HG03103 (cell line): ENCODE results near the gene GOLGA6L7.
"Not testable (repeated sequence)": the region's sequence is repeated elsewhere in the genome, so short reads cannot be mapped to it uniquely, and the experiment has no call there.

ENCODE experiments used
- ATAC-seq: cut with Tn5 transposase; IDR thresholded peaks from one replicate; pipeline ENCODE4 v1.9.1; 2021; ENCODE audit warnings: low read depth; ENCODE audit not compliant: unreplicated experiment

GOLGA6L7 gene

DNA sequence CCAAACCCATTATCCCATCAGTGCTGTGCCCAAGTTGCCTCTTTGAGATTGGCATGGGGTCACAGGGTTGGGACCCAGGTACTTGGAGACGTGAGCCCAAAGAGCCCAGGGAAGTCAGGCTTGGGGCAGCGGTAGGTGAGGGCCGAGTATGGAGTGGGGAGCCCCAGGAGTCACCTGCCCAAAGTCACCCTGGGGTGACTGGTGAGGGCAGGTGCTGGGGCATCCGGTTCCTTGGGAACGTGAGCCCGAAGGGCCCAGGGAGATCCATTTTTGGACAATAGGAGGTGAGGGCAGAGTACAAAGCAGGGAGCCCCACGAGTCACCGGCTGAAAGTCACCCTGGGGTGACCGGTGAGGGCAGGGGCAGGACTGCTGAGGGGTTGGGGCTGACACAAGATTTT lies 485 bp downstream of the GOLGA6L7 start:
- not testable (repeated sequence) for ATAC-seq

DNA sequence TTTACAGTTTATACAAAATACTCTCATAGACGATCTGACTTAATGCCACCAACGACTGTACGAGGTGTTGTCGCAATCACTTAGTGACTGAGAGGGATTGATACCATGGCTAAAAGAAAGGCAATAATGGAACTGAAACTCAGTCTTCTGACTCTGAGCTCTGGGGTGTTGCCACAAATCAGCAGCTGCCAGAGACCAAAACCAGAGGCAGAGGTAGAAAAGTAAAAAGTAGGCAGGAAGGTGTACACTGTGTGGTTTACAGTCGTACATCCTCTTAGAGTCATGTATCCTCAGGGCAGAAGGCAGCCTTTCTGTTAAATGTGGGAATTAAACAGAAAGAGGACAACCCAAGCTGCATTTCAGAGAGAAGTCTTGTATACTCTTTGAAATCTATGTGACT lies 1.2 kb downstream of the GOLGA6L7 start:
- not testable (repeated sequence) for ATAC-seq

DNA sequence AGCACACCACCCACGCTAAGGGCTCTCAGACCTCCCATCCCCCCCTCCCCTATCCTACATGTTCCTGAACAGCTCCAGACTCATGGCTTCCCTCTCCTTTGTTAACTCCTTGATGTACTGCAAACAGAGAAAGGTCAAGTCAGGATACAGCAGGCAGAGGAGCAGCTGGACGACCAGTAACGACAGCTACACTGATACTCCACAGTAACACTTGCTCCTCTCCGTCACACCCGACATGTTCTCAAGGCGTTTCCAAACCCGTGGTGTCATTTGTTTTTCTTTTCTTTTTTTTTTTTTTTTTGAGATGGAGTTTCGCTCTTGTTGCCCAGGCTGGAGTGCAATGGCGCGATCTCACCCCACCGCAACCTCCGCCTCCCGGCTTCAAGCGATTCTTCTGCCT lies 4.3 kb downstream of the GOLGA6L7 start:
- ATAC-seq, result not testable (repeated sequence)

DNA sequence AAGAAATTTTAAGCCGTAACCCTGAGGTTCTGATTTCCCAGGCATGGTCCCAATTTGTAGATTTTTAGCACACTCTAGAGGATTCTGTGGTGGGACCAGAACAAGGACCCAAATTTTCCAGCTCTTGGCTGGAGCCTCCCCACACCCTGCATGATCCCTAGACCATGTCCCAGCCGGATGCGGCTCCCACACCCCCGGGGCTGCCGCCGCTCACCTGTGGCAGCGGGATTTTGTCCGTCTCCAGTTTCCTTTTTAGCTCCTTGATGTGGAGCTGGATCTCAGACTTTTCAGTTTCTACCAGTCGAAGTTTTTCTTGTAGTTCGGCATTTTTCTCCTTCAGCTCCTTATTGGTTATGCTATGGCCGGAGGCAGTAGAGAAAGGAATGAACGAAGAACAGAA lies 4.9 kb downstream of the GOLGA6L7 start:
- ATAC-seq, result not testable (repeated sequence)

DNA sequence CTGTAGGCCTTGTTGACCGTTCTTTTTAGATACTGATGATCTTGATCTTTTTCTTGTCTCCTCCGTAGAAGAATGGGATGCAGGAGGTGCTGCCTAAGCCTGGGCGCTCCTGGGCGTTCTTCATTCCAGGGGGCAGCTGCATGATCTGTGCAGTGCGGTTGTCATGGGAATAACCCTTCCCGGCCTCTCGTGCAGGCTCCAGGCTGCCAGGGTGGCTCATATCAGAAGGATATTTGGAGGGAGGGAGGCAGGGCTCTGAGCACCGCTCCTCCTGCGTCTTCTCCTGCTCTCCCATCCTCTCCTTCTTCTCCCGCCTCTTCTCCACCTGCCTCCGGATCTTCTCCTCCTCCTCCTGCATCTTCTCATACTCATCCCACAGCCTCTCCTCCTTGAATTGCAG lies 6.2 kb downstream of the GOLGA6L7 start:
- not testable (repeated sequence) for ATAC-seq

DNA sequence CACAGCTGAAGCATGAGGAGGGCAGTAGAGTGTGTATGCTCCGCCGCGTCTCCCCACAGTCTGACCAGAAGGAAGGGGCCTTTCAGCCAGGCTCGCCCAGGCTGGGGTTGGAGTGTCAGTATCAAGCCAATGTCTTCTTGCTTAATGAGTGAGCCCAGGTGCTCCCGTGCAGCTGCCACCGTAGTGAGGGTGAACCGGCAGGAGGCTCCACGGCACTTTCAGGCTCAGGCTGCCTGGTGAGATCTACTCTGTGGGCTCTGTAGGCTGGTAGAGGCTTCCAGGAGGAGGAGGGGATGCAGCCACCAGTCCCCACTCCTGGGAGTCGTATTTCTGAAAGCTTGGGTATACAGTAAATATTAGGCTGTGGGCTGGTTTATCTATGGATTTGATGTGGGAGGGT lies 8.2 kb downstream of the GOLGA6L7 start:
- not testable (repeated sequence) for ATAC-seq

DNA sequence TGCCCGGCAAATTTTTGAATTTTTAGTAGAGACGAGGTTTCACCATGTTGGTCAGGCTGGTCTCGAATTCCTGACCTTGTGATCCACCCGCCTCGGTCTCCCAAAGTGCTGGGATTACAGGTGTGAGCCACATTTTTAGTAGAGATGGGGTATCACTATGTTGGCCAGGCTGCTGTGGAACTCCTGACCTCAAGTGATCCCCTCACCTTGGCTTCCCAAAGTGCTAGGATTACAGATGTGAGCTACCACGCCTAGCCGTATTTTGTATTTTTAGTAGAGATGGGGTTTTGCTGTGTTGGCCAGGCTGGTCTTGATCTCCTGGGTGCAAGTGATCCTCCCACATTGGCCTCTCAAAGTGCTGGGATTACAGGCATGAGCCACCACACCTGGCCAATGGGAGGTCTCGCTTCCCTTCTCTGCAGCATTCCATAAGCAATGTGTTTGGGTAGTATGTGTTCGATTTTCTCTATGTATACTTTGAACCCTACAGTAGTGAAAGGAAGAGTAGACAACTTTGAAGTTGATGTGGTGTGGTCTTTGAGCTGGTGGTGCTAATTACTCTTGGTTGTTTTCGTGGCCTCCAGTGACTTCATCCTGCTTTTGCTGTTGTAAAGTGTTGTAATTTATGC lies 13.4 kb downstream of the GOLGA6L7 start:
- ATAC-seq, result not testable (repeated sequence)

DNA sequence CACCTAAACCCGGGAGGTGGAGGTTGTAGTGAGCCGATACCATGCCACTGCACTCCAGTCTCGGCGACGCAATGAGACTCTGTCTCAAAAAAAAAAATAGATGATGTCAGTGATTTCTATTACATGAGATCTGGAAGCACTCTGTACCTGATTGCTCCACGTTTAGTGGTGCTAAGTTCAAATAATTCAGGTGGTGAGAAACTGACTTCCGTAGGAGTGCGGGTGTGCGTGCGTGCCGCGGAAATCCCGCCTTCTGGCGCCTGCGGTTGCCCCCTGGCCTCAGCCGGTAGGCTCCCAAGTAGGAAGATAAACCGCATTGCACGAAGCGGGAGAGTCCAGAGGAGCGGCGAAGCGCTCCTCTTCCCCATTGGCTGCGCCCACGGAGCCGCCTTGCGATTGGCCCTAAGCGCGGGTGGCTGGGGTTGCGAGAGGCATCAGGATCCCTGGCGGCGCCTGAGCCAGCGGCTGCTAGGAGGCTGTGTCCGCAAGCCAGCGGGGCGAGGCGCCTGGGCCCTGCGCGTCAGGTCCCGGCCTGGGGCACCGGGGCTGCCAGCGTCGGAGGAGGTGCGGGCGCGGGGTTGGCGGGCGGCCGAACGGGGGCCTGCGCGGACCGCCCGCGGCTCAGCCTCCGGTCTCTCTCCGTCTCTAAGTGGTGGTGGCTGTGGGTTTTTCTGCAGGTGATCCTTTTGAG lies 16.4 kb downstream of the GOLGA6L7 start:
- not testable (repeated sequence) for ATAC-seq

DNA sequence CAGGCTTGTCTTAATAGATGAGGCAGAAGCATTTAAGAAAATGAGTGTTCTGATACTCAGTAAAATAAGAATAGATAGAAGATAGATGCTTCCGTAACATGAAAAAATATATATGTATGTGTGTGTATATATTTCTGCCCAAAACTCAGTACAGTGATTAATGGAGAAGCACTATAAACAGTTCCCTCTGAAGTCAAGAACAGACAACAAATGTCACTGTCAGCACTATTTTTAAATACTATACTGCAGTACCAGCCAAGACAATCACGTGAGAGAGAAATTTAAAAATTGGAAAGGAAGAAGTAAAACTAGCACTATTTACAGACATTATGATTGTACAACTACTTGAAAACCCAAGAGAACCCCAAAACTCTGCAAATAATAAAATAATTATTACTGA lies 27.0 kb downstream of the GOLGA6L7 start:
- ATAC-seq, result not testable (repeated sequence)

DNA sequence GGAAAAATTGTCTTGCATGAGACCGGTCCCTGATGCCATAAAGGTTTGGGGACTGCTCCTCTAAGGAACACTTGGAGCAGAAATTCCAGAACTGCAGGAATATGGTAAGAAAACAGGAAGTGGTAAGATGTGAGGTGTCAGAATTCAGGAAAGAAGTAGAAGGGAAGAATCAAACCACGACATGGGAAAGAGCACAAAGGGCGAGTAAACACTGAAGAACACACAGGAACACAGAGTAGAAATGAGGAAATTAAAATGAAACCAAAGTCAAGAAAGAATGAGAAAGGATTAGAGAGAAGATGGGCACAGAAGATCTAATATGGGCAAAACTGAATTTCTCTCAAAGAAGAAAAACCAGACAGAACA lies 28.5 kb downstream of the GOLGA6L7 start:
- not testable (repeated sequence) for ATAC-seq

DNA sequence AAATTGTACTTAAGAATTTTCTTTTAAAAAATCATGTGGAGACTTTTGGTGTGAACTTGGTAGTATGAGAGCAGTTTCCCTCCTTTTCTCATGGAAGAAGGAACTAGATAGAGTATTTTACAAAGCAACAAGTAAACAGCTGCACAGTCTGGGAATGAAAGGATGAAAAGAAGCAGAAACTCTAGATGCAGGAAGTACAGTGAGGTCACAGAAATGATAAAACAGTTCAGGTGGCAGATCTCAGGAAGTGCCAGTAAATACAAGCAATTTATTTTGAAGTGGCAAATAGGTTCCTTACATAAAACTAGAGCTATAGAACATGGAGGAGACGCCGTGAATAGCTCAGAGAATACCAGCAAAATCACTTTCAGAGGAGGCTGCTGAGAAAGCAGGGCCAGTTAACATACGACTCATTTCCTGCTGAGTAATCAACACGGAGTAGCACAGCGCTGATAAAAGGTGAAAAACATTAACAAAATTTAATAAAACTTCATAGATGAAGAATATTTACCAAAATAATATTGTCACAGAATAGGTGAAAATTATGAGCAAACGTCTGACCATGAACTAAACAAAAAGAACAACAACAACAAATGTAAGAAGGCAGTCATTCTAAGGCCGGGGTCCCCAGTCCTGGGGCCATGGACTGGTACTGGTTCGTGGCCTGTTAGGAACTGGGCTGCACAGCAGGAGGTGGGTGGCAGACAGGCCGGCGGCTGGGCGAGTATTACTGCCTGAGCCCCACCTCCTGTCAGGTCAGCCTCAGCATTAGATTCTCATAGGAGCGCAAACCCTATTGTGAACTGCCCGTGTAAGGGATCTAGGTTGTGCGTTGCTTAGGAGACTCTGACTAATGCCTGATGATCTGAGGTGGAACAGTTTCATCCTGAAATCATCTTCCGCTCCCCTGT lies 29.2 kb downstream of the GOLGA6L7 start:
- ATAC-seq, result not testable (repeated sequence)

DNA sequence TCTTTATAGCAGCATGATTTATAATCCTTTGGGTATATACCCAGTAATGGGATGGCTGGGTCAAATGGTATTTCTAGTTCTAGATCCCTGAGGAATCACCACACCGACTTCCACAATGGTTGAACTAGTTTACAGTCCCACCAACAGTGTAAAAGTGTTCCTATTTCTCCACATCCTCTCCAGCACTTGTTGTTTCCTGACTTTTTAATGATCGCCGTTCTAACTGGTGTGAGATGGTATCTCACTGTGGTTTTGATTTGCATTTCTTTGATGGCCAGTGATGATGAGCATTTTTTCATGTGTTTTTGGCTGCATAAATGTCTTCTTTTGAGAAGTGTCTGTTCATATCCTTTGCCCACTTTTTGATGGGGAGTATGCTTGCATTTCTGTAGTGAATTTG lies 30.3 kb downstream of the GOLGA6L7 start:
- ATAC-seq, result not testable (repeated sequence)

DNA sequence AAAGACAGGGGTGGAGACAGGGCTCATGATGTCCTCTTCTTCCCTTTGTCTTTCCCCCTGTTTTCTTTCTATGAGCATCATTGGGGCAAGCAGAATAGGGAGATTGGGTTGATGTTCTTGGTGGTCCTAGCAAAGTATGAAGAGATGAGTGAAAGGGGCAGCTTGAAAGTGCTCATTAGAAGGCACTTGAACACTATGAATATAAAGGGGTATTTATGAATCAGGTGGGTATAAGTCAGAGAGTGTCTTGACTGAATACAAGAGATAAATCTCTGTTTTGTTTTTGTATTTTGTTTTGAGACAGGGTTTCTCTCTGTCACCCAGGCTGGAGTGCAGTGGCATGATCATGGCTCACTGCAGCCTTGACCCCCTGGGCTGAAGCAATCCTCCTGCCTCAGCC lies 34.4 kb downstream of the GOLGA6L7 start:
- not testable (repeated sequence) for ATAC-seq

DNA sequence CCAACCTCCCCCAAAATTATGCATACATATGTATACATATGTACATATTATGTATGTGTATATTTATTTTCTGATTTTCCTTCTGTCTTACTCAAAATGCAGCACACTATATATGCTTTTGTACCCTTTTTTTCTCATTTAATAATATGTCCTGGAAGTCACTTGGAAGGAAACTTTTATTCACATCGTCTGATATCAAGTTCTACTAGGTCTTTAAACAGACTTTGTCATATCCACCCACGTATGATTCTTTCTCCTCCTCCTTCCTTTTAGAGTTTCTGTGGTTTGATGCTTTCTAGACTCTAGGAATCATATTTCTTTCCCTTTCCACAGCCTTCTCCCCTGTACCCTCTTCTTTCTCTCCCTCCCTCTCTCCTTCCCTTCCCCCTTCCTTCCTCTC lies 35.1 kb downstream of the GOLGA6L7 start:
- not testable (repeated sequence) for ATAC-seq

DNA sequence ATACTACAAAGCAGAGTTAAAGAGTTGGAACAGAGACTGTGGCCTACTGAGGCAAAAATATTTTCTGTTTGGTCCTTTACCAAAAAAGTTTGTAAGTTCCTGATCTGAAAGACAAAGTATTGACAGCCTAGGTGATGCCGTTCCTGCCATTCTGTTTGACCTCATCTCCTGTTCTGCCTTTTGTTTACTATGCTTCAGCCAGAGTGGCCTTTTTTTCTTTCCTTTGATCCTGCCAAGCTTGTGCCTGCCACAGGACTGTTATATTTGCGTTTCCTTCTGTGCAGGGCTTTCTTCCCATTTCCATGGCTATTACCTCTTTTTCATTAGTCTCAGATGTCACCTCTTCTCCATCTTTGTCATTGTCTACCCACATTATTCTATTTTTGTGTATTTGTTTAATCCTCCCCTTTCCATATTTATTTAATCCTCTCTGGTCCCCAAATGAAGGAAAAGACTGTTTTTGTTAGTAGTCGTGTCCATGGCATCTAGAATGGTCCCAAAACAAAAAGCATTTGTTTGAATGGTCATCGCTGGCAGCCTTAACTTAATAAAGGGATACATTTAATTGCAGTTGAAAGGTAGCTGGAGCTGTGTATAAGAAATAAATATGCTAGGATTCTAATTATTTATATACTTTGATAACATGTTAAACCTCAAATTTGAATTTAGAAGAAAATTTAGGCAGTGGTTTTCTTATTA lies 36.4 kb downstream of the GOLGA6L7 start:
- ATAC-seq, result not testable (repeated sequence)

DNA sequence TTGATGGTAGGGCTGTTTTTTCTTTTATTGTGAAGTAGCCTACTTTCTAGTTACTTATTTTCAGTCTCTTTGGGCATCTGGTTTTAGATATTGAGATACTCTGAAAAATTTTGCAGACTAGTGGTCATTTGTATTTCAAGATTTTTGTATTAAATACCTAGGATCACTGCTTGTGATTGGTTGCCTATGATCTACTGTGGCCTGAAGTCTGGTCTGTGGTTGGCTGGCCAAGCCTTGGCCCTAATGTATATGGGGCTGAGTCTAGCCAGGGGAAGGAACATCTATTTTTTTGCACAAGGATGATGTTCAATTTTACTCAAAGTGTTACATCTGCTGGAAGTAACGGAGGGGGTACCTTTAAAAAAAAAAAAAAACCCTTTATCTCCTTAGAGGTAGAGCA lies 38.0 kb downstream of the GOLGA6L7 start:
- not testable (repeated sequence) for ATAC-seq

DNA sequence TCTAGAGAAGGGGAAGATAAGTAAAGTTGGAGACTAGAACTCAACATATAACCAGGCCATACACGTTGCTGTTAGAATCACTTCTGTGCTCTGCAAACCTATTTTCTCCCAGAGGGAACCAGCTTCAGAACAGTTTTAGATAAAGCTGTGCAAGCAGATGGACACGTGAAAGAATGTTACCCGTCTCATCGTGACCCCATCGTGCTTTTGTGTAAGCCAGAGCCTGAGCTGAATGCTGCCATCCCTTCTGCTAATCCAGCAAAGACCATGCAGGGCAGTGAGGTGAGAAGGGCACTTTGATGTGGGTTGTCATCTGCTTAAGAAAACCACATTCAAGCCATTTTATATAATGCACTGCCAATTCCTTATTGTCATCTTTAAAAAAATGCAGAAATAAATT lies 40.3 kb downstream of the GOLGA6L7 start:
- ATAC-seq, result not testable (repeated sequence)

DNA sequence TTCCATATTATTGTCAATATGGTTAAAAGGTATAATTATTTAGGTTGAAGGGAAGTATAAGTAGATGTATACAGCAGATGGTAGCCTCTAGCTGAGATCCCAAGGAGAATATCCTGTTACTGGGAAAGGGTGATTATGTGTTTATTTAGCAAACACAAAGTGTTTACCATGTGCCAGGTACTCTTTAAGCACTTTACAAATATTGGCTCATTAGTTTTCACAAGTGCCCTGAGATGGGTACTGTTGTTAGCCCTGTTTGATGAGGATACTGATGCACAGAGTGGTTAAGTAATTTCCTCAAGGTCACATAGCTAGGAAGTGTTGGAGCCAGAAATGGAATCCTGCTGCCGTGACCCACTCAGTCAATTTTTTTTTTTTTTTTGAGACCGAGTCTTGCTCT lies 48.1 kb downstream of the GOLGA6L7 start:
- not testable (repeated sequence) for ATAC-seq

DNA sequence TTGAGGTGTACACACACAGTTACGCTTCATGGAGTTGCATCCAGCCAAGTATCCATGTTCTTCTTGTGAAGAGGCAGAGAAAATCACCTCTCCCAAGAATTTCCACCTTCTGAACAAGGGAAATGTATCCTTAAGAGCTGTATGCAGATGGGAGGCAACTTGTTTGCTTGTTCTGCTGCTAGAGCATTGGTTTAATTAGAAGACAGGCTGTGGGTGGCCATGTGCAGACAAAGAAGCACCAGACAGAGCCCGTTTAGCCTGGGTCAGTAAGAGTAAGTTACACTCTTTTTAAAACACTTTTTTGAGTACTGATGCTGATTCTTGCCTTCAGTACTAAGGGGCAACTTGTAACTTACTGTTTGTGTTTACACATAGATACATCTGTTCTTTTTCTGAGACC lies 50.2 kb downstream of the GOLGA6L7 start:
- ATAC-seq, result not testable (repeated sequence)

DNA sequence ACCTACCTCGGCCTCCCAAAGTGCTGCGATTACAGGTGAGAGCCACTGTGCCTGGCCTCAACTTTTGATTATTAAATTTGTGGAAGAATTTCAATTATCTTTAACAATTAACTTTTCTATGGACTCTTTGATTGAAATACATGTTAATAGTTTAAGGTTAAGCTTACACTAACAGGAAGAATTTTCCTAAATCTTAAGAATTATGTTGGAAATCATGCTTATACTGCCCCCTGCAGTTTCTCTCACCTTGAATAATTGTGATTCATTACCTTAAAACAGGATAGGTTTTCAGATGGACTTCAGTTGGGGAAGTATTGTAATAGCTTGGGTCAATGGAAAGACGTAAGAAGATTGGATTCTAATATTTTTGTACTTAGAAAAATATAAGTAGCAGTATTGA lies 54.2 kb downstream of the GOLGA6L7 start:
- ATAC-seq, result not testable (repeated sequence)
